ENCODE data around the gene GALK1.

GALK1 gene

DNA sequence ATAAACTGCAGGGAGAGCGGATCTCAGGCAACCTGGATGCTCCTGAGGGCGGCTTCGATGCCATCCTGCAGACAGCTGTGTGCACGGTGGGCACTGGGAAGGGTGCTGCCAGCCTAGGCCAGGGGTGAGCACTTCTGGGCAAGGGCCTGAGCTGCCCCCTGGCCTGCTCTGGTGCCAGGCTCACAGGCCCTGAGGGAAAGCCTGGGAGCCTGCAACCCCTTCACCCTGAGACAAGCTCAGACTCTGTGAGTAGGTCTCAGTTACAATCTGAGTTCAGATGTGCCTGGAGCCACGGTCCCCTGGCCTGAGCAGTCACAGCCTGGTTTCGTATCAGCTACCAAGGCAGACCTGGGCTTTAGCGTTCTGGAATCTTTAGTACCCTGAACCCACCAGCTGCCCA is 35.6 kb downstream of the GALK1 start:
- TF ChIP-seq EZH2phosphoT487 (IDR thresholded peaks at IDR 0.05; ENCODE audit: borderline replicate concordance, low read length), result no peak
- Histone ChIP-seq H3K4me1 (ENCODE audit: control insufficient read depth, low read length) (no peaks in the 10 kb centered on the region), H3K9me2 (replicated peaks; ENCODE audit: control insufficient read depth, low read length) (no peaks in the 10 kb centered on the region), H3K27me3 (ENCODE audit: control insufficient read depth, low read length) (no peaks in the 10 kb centered on the region), H3K4me2 (ENCODE audit: low read length) (no peak overlapping the region), H3K79me2 (ENCODE audit: control insufficient read depth, low read length) (no peaks in the 10 kb centered on the region), H3F3A (ENCODE audit: control insufficient read depth, insufficient read depth) (0 out of 2 replicates have a peak, but pooled peaks cover under 1% of the 10 kb centered on the region), H3K9me3 (ENCODE audit: control insufficient read depth, insufficient read depth, low read length) (no peaks in the 10 kb centered on the region), H3K27ac (ENCODE audit: low read depth, low read length) (no peak overlapping the region), H4K20me1 (ENCODE audit: control insufficient read depth, insufficient read depth, low read depth, low read length) (no peaks in the 10 kb centered on the region), H3K4me3 (ENCODE audit: low read length) (no peak overlapping the region), H3K36me3 (ENCODE audit: control insufficient read depth, low read length) (no peaks in the 10 kb centered on the region)

DNA sequence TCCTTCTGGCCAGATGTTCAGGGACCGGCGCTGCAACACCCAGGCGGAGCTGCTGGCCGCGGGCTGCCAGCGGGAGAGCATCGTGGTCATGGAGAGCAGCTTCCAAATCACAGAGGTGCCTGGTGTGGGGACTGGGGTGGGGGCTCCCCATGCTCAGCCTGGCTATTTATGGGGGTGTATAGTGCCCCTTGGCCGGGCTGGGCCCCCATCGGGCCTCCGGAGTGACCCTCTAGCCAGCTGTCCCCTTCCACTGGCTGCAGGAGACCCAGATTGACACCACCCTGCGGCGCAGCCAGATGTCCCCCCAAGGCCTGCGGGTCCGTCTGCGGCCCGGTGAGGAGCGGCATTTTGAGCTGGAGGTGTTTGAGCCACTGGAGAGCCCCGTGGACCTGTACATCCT is 37.6 kb downstream of the GALK1 start:
- H4K20me1 ChIP-seq (ENCODE audit: control insufficient read depth, insufficient read depth, low read depth, low read length), result no peaks in the 10 kb centered on the region
- H3F3A ChIP-seq (ENCODE audit: control insufficient read depth, insufficient read depth), result no peaks in the 10 kb centered on the region
- no peak overlapping the region for H3K4me3 ChIP-seq (ENCODE audit: low read length)
- H3K27me3 ChIP-seq (ENCODE audit: control insufficient read depth, low read length), result no peaks in the 10 kb centered on the region
- H3K79me2 ChIP-seq (ENCODE audit: control insufficient read depth, low read length), result no peaks in the 10 kb centered on the region
- H3K4me2 ChIP-seq (ENCODE audit: low read length), result no peak overlapping the region
- TF ChIP-seq, protein P1, sequence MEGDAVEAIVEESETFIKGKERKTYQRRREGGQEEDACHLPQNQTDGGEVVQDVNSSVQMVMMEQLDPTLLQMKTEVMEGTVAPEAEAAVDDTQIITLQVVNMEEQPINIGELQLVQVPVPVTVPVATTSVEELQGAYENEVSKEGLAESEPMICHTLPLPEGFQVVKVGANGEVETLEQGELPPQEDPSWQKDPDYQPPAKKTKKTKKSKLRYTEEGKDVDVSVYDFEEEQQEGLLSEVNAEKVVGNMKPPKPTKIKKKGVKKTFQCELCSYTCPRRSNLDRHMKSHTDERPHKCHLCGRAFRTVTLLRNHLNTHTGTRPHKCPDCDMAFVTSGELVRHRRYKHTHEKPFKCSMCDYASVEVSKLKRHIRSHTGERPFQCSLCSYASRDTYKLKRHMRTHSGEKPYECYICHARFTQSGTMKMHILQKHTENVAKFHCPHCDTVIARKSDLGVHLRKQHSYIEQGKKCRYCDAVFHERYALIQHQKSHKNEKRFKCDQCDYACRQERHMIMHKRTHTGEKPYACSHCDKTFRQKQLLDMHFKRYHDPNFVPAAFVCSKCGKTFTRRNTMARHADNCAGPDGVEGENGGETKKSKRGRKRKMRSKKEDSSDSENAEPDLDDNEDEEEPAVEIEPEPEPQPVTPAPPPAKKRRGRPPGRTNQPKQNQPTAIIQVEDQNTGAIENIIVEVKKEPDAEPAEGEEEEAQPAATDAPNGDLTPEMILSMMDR (IDR thresholded peaks at IDR 0.05; ENCODE audit: low read depth, low read length, poor library complexity, severe bottlenecking), result no peak
- TF ChIP-seq EZH2phosphoT487 (IDR thresholded peaks at IDR 0.05; ENCODE audit: borderline replicate concordance, low read length), result no peak
- H3K27ac ChIP-seq (ENCODE audit: low read depth, low read length), result no peak overlapping the region
- no peaks in the 10 kb centered on the region for H3K9me2 ChIP-seq (replicated peaks; ENCODE audit: control insufficient read depth, low read length)
- no peaks in the 10 kb centered on the region for H3K36me3 ChIP-seq (ENCODE audit: control insufficient read depth, low read length)
- no peaks in the 10 kb centered on the region for H3K4me1 ChIP-seq (ENCODE audit: control insufficient read depth, low read length)
- H3K9me3 ChIP-seq (ENCODE audit: control insufficient read depth, insufficient read depth, low read length), result no peaks in the 10 kb centered on the region

DNA sequence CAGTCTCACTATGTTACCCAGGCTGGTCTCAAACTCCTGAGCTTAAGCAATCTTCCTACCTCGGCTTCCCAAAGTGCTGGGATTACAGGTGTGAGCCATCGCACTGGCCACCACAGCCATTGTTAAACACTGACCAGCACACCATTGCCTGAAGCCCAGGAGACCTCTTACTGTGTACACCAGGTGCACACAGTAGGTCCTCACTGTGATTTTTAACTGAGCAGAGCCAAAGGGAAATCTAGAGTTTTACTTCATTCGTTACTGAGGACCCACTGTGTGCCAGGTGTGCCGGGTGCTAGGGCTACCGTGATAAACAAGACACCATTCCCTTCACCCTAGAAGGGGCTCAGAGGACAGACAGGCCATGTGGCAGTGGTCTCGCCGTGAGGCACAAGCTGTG is 39.5 kb downstream of the GALK1 start:
- H3K9me2 ChIP-seq (replicated peaks; ENCODE audit: control insufficient read depth, low read length), result no peaks in the 10 kb centered on the region
- no peak for TF ChIP-seq EZH2phosphoT487 (IDR thresholded peaks at IDR 0.05; ENCODE audit: borderline replicate concordance, low read length)
- TF ChIP-seq, protein P1 (IDR thresholded peaks at IDR 0.05; ENCODE audit: low read depth, low read length, poor library complexity, severe bottlenecking), result no peak
- H3K4me1 ChIP-seq (ENCODE audit: control insufficient read depth, low read length), result peaks cover 9% of the 10 kb centered on the region
- no peak overlapping the region for H3K4me3 ChIP-seq (ENCODE audit: low read length)
- no peaks in the 10 kb centered on the region for H3K9me3 ChIP-seq (ENCODE audit: control insufficient read depth, insufficient read depth, low read length)
- no peaks in the 10 kb centered on the region for H3K79me2 ChIP-seq (ENCODE audit: control insufficient read depth, low read length)
- H3F3A ChIP-seq (ENCODE audit: control insufficient read depth, insufficient read depth), result no peaks in the 10 kb centered on the region
- H4K20me1 ChIP-seq (ENCODE audit: control insufficient read depth, insufficient read depth, low read depth, low read length), result no peaks in the 10 kb centered on the region
- H3K27me3 ChIP-seq (ENCODE audit: control insufficient read depth, low read length), result peaks cover 14% of the 10 kb centered on the region
- H3K36me3 ChIP-seq (ENCODE audit: control insufficient read depth, low read length), result no peaks in the 10 kb centered on the region
- H3K4me2 ChIP-seq (ENCODE audit: low read length), result no peak overlapping the region
- no peak overlapping the region for H3K27ac ChIP-seq (ENCODE audit: low read depth, low read length)

DNA sequence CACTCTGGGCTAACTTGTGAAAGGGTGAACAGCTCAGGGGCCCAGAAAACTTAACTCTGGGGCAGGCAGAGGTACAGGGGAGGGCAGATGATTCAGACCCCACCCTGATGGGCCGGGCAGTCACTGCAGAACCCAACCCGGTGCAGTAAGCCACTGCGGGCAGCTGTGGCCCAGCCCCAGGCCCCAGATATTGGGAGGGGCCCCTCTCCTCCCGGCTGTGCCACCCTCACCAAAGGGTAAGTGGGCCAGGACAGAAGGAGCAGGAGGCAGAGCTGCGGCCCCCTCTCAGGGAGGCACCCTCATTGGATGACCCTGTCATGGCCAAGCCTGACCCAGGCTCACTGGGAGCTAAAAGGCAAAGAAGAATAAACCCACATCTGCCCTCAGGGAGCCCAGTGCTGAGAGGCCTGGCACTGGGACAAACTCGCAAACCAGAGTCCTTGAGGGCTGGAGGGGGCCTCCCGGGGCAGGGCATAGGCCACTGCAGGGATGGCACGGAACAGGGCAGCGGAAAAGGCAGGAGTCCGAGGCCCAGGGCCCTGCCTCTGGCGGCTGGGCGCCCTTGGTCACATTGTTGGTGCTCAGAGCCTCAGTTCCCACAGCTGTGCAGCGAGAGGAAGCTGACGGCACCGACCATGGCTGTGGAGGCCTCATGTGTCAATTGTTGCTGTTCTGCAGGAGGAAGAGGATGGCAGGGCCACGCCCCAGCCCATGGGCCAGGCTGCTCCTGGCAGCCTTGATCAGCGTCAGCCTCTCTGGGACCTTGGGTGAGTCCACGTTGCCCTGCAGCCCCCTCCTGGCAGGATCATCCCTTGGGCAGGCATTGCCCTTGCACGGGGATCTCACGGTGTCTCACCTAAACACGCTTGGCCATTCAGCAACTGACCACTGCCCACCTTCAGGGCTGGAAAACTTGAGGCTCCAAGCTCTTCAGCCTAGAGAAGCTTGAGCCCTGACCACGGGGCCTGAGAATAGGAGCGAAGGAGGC is 40.7 kb downstream of the GALK1 start:
- H3K9me2 ChIP-seq (replicated peaks; ENCODE audit: control insufficient read depth, low read length), result no peaks in the 10 kb centered on the region
- H3K4me3 ChIP-seq (ENCODE audit: low read length), result no peak overlapping the region
- H3F3A ChIP-seq (ENCODE audit: control insufficient read depth, insufficient read depth), result no peaks in the 10 kb centered on the region
- peaks cover 9% of the 10 kb centered on the region for H3K4me1 ChIP-seq (ENCODE audit: control insufficient read depth, low read length)
- no peaks in the 10 kb centered on the region for H3K79me2 ChIP-seq (ENCODE audit: control insufficient read depth, low read length)
- no peaks in the 10 kb centered on the region for H3K9me3 ChIP-seq (ENCODE audit: control insufficient read depth, insufficient read depth, low read length)
- TF ChIP-seq EZH2phosphoT487 (IDR thresholded peaks at IDR 0.05; ENCODE audit: borderline replicate concordance, low read length), result no peak
- TF ChIP-seq, protein P1 (IDR thresholded peaks at IDR 0.05; ENCODE audit: low read depth, low read length, poor library complexity, severe bottlenecking), result no peak
- no peak overlapping the region for H3K4me2 ChIP-seq (ENCODE audit: low read length)
- no peak overlapping the region for H3K27ac ChIP-seq (ENCODE audit: low read depth, low read length)
- no peaks in the 10 kb centered on the region for H4K20me1 ChIP-seq (ENCODE audit: control insufficient read depth, insufficient read depth, low read depth, low read length)
- no peaks in the 10 kb centered on the region for H3K36me3 ChIP-seq (ENCODE audit: control insufficient read depth, low read length)
- H3K27me3 ChIP-seq (ENCODE audit: control insufficient read depth, low read length), result peaks cover 24% of the 10 kb centered on the region

All from DOHH2 (cell line).